ENCODE data around the gene IGF2BP2.

GRCh38 chr3:185728630-185729336 is 96.1 kb downstream of the IGF2BP2 start:
- TF ChIP-seq, protein P1, sequence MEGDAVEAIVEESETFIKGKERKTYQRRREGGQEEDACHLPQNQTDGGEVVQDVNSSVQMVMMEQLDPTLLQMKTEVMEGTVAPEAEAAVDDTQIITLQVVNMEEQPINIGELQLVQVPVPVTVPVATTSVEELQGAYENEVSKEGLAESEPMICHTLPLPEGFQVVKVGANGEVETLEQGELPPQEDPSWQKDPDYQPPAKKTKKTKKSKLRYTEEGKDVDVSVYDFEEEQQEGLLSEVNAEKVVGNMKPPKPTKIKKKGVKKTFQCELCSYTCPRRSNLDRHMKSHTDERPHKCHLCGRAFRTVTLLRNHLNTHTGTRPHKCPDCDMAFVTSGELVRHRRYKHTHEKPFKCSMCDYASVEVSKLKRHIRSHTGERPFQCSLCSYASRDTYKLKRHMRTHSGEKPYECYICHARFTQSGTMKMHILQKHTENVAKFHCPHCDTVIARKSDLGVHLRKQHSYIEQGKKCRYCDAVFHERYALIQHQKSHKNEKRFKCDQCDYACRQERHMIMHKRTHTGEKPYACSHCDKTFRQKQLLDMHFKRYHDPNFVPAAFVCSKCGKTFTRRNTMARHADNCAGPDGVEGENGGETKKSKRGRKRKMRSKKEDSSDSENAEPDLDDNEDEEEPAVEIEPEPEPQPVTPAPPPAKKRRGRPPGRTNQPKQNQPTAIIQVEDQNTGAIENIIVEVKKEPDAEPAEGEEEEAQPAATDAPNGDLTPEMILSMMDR (IDR thresholded peaks at IDR 0.05) = no peak
- no peak for TF ChIP-seq EZH2 (IDR thresholded peaks at IDR 0.05; ENCODE audit: borderline replicate concordance, insufficient read depth, low read depth, low read length, poor library complexity, severe bottlenecking)
